ENCODE data around the gene MFAP2.

The MFAP2 gene

DNA sequence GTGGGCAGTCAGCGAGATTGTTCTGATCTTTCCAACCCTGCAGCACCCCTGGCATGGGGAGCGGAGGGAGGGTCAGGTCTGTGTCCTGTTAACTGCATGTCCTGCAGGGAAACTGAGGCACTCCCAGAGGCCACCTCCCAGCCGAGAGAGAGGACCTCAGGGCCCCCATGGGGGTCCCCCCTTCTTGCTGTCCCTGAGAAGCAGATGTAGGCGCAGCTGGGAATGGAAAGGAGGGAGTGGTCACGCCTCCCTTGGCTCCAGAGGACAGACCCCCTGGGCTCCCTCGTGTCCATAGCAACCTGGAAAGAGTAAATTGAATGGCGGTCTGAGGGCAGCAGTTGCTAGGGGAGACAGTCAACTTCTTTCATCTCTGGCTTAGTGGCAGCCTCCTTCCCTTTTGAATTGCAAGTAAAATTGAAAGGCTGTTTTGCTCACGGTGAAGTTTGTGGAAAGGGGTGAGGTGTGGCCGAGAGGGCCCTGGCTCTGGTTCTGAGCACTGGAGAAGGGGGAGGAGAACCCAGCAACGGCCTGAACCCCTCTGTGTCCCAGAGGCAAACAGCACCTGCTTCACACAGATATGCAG, 53.8 kb downstream of the MFAP2 start:
- DNase-seq = no peak

DNA sequence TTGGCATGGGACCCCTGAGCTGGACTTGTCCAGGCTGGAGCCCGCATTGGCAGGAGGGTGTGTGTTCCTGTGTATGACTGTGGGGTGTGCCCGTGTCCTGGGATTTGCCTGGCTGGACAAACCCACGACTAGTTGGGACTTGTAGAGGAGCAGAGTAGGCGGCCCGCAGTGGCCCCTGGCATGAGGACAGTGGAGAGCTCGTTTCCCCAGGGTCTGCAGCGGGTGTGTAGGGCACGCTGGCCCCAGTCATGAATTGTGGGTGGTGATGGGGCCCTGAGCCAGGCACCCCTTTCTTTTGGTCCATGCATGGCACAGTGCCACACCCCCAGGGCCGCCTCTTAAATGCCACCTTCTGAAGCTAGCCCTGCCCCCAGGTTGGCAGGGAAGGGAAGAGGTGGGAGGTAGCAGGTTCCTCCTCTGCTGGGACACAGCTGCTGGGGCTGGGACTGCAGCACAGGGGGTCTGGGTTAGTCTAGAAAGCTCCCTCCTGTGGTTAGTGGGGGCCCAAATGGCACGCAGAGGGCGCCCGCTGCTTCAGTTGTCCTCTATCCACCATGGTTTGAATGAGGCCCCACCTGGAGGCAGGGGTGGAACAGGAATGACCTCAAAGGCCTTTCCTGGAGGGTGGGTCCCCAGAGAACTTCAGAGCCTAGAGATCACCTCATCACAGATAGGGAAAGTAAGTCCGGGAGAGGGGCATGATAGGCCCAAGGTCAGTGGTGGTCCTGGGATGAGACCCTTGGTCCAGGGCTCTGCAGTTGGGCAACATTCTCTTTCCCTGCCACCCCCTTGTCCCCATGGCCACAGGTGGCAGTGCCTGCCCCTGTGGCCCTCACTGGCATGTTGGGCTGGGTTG, 54.6 kb downstream of the MFAP2 start:
- DNase-seq = no peak

GRCh38 chr1:16924919-16925477, 55.4 kb downstream of the MFAP2 start:
- no peak for DNase-seq

Data from CD4-positive, alpha-beta T cell treated with Interferon gamma for 1 hour (primary cell).